HK-2 (cell line): ENCODE results near the gene ARHGEF2.
A peak's percentile ranks its signal among the peaks of the same experiment; 100 is the strongest.
"Not testable (repeated sequence)": the region's sequence is repeated elsewhere in the genome, so short reads cannot be mapped to it uniquely, and the experiment has no call there.

Experiments
- DNase-seq: peaks from one replicate; pipeline ENCODE4 v3.0.0-alpha.2; 2018; ENCODE audit not compliant: unreplicated experiment

Gene ARHGEF2

GRCh38 chr1:155990005-155990739 lies 11.8 kb upstream of the ARHGEF2 start:
- no peak for DNase-seq

DNA sequence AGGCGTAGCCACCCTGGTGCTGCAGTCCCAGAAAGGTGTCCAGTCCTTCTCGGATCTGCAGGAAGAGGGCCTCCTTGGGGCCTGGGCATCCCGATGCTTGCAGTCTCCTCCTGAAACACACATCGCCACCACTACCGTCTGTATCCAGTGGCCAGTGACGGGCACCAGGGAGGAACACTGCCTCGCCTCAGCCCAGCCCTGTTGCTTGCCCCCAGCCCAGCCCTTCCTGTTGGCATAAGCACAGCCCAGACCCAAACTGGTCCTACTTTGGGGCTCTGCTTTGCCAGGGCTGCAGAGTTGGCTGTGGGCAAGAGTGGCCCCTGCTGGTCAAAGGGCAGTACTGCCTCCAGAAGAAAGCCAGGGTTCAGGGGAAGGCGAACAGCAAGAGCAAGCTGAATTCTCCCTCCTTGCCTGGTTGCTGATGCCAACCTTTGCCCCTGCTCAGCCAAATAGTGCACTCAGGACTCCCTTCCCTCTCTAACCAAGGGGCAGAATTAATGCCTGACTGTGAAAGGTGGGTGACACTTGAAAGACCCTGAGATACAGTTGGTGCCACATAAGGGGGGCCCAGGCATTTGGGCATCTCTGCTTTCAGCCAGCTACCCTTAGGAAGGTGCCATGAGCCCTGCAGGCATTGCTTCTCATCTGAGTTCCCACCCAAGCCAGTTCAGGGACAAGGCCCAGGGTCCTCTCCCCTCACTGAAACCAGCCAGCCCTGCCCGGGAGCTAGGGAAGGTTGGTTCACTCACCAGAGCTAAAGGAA lies 11.1 kb upstream of the ARHGEF2 start:
- peak; percentile 71 for DNase-seq

GRCh38 chr1:155984903-155985645 lies 6.7 kb upstream of the ARHGEF2 start:
- not testable (repeated sequence) for DNase-seq

DNA sequence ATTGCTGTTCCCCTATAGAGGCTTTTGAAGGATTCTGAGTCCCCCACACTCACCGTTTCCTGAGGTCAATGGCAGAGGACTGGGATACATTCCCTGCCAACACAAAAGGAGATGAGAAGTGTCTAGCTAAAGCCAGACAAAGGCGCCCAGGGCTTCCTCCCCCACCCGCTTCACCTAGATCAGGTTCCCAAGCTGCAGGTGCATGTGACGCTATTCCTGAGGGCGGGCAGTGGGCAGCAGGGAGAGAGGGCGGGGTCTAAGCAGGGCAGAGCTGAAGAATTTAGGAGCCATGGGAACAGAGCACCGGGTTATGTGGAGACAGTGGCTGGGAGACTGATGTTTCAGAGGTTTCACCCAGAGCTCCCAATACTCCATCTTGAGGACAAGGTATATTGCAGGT lies 6.0 kb upstream of the ARHGEF2 start:
- DNase-seq: no peak

- DNase-seq: no peak
Measured at GRCh38 chr1:155983191-155984024, 5.1 kb upstream of the ARHGEF2 start.

DNA sequence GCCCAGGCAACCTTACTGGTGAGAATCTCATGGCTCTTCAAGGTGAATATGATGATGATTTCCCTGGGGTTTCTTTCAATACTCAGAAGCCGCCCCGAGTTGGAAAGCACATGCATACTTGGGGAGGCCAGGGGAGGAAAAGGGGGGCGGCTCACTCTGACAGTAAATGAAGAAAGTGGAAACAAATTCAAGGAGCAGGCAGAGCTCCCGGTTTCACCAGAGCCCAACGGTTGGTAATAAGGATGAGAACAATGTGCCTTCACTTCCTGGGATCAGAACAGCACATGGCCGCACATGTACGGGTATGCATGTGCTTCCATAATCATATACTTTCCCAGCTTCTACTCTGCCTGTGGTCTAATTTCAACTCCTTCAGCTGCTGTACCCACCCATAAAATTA lies 3.8 kb upstream of the ARHGEF2 start:
- DNase-seq: no peak

DNA sequence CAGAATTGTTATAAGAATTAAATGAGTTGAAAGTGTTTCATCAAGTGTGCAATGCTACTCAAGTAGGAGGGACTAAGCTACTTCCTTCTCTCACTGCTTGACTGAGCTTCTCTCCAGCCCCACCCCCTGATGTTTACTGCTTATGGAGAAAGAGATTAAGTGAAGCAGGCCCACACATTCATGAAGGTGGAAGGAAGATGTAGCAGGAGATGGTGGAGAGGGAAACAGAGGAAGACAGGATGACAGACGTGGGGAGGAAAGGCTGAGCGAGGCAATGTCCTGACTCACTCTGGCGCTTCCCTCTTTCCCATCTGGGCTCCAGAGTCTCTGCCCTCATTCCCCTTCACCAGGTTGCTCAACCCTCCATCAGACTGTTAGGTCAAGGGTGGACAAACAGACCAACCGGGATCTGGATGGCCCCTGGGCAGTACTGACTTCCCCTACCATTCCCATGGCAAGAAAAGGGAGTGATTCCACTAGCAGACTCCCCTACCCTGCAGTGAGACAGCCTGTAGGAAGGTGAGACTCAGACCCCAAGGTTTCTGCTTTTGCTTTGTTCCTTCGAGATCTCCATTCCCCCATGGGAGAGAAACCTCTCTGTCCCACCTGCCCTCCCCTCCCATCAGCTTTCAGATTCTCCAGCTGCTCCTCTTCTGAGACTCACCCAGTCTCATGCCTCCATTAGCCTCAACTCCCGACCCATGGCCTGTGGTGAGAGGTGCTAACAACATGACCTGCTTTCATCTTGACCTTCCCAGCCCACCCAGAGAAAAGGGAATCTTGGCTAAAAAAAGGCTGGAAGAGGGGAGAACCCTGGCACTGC lies 3.1 kb upstream of the ARHGEF2 start:
- DNase-seq: no peak

DNA sequence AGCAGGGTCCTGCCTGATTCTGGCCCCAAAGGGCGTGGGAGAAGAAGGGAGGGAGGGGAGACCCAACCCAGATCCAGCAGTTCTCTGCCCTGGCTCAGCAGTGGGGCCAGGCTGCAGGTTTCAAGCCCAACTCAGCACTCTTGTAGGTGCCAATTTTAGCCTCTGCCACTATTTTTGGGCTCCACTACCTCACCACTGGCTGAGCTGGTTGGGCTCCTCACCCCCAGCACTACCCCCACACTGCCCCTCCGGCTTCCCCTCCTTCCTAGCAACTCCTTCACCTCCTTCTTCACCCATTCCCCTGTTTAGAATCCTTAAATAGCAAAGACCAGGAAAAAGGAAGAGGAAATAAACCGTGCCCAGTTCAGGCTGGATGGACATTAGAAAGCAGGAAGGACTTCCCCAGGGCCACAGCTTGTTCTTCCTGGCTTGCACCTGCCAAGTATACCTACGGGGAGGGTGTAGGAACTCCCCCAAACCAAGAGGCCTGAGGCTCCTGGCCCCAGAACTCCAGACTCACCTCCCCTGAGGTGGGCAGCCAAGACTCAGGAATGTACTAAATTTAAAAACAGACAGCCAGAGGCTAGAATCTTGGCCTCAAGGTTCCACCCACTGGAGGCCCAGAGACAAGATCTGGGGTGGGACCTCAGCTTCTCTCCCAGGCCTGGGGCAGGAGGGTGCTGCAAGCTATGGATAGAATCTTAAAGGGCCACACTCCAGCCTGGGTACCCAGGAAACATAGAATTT lies 1.4 kb upstream of the ARHGEF2 start:
- no peak for DNase-seq

DNA sequence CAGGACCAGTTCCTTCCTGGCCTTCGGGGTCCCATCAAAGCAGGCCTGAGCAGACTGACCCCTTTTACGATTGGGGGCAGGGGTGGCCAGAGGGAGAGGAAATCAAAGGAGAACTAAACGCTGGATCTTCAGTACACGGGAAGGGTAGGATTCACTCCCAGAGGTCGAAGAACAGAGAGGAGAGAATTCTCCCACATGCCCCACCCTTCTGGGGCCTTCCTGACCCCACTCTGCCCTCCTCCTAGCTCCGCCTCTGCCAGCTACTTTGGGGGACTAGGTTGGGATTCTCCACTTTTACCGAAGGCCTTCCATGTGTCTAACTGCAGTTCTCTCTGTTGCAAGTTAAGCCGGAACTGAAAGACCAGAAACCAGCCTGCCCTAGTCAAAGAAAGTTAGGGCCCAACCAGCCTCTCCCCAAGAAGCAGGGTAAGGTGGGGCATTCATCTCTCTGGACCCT lies 654 bp upstream of the ARHGEF2 start:
- no peak for DNase-seq

- DNase-seq: no peak
Measured at GRCh38 chr1:155977690-155978324, 540 bp downstream of the ARHGEF2 start.

GRCh38 chr1:155976913-155977689 lies 1.2 kb downstream of the ARHGEF2 start:
- DNase-seq: no peak

- DNase-seq: no peak
Measured at GRCh38 chr1:155976062-155976912, 2.1 kb downstream of the ARHGEF2 start.

GRCh38 chr1:155975375-155976061 lies 2.8 kb downstream of the ARHGEF2 start:
- DNase-seq: no peak

GRCh38 chr1:155974208-155975115 lies 3.9 kb downstream of the ARHGEF2 start:
- DNase-seq: no peak

GRCh38 chr1:155973723-155974122 lies 4.6 kb downstream of the ARHGEF2 start:
- no peak for DNase-seq
